ENCODE data around the gene RAD51AP2.

Gene RAD51AP2

DNA sequence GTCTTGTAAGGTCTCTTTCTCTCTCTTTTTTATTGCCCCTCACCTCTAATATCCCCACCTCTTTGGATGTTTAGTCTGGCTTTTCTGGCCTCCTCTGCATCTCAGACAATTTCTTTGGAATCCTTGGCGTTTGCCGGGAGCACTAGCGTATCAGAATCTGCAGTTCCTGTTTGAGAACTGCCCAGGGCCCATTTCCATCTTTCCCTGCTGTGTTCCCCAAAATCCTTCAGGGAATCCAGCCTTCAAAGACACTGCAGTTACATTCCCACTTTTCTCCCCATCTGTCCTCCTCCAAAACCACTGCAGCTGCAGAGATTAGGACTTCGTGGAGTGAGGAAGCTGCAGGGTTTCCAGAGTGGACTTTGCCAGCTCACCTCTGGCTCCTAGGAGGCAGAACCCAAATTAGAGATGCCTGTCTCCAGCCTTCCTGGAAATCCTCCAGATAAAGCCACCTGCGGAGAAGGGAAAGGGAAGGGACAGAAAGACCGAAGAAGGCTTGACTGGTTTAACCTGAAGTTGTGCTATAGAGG lies 25.0 kb upstream of the RAD51AP2 start:
- H3K23ac ChIP-seq (ENCODE audit: low read length in 2 of 2), result no peak overlapping the region
- H2AFZ ChIP-seq (ENCODE audit: low read depth, low read length), result no peak overlapping the region
- no peak overlapping the region for H3K18ac ChIP-seq (ENCODE audit: low read depth in 1 of 2, low read length in 2 of 2)
- no peaks in the 10 kb centered on the region for H3K9me3 ChIP-seq (ENCODE audit: control insufficient read depth, low read length)
- WGBS, result 30% methylated on average over 6 of the region's 6 CpGs
- no peak overlapping the region for H2BK120ac ChIP-seq (ENCODE audit: low read depth, low read length)
- H3K14ac ChIP-seq (ENCODE audit: low read length in 2 of 2), result no peak overlapping the region
- no peak overlapping the region for H4K8ac ChIP-seq (ENCODE audit: low read length)
- H3K36me3 ChIP-seq (ENCODE audit: control insufficient read depth in 1 of 2, insufficient read depth in 2 of 2, low read depth in 1 of 2, low read length in 2 of 2), result no peaks in the 10 kb centered on the region
- peak overlapping the region; percentile 2 for H2AK5ac ChIP-seq (ENCODE audit: low read length, severe bottlenecking)
- peaks cover 4 to 40% of the 10 kb centered on the region in 2 experiments for H3K27me3 ChIP-seq (ENCODE audit: control insufficient read depth in 1 of 2, insufficient read depth in 1 of 2, low read length in 2 of 2)
- no peak overlapping the region for H2BK12ac ChIP-seq (ENCODE audit: low read length in 2 of 2)
- H4K91ac ChIP-seq (ENCODE audit: low read length), result no peak overlapping the region
- no peak overlapping the region for H3K4ac ChIP-seq (ENCODE audit: low read depth in 1 of 2, low read length in 2 of 2)
- H3K27ac ChIP-seq (ENCODE audit: low read length, poor library complexity, severe bottlenecking), result no peak overlapping the region
- DNase-seq, result no peak
- no peak overlapping the region for H2BK15ac ChIP-seq (ENCODE audit: low read depth, poor library complexity, severe bottlenecking)
- H2BK5ac ChIP-seq (ENCODE audit: low read depth, low read length, poor library complexity, severe bottlenecking), result no peak overlapping the region
- H3K4me2 ChIP-seq (ENCODE audit: low read length, poor library complexity, severe bottlenecking), result no peak overlapping the region
- H3K4me1 ChIP-seq (ENCODE audit: control insufficient read depth, insufficient read depth, low read depth, low read length), result peaks cover 8% of the 10 kb centered on the region
- peaks cover 8% of the 10 kb centered on the region for H3K79me1 ChIP-seq (replicated peaks; ENCODE audit: low read length, poor library complexity, severe bottlenecking)
- no peak overlapping the region for H3K9ac ChIP-seq (ENCODE audit: low read length)
- no peak overlapping the region for H3K4me3 ChIP-seq (ENCODE audit: insufficient read depth in 1 of 2, low read depth in 1 of 2, low read length in 2 of 2)

DNA sequence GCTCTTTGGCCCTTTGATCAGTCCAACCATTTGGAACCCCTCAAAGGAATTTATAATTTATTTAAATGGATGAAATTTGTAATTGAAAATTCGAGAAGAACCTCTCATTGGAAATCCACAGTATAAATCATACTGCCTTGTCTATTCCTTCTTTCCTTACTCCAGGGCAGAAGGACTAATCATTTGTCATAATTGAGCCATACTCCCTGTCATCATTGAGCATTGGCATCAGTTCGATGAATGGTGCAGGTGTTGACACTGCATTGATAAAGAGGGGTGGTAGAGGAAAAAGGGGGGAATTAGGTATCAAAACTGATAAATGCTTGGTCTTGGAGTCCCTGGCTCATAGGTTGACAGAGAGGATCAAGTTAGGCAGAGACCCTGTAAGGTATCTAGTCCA lies 24.2 kb upstream of the RAD51AP2 start:
- no peak for DNase-seq
- 78% methylated on average over 1 of the region's 2 CpGs for WGBS
- H2BK5ac ChIP-seq (ENCODE audit: low read depth, low read length, poor library complexity, severe bottlenecking), result no peak overlapping the region
- H3K23ac ChIP-seq (ENCODE audit: low read length in 2 of 2), result no peak overlapping the region
- H3K4me2 ChIP-seq (ENCODE audit: low read length, poor library complexity, severe bottlenecking), result no peak overlapping the region
- H3K9ac ChIP-seq (ENCODE audit: low read length), result no peak overlapping the region
- H3K18ac ChIP-seq (ENCODE audit: low read depth in 1 of 2, low read length in 2 of 2), result no peak overlapping the region
- H2BK15ac ChIP-seq (ENCODE audit: low read depth, poor library complexity, severe bottlenecking), result no peak overlapping the region
- no peak overlapping the region for H2BK12ac ChIP-seq (ENCODE audit: low read length in 2 of 2)
- H3K4me1 ChIP-seq (ENCODE audit: control insufficient read depth, insufficient read depth, low read depth, low read length), result peaks cover 11% of the 10 kb centered on the region
- no peak overlapping the region for H3K14ac ChIP-seq (ENCODE audit: low read length in 2 of 2)
- no peak overlapping the region for H4K91ac ChIP-seq (ENCODE audit: low read length)
- H2BK120ac ChIP-seq (ENCODE audit: low read depth, low read length), result no peak overlapping the region
- H3K79me1 ChIP-seq (replicated peaks; ENCODE audit: low read length, poor library complexity, severe bottlenecking), result peaks cover 8% of the 10 kb centered on the region
- no peaks in the 10 kb centered on the region for H3K9me3 ChIP-seq (ENCODE audit: control insufficient read depth, low read length)
- H3K36me3 ChIP-seq (ENCODE audit: control insufficient read depth in 1 of 2, insufficient read depth in 2 of 2, low read depth in 1 of 2, low read length in 2 of 2), result no peaks in the 10 kb centered on the region
- no peak overlapping the region for H4K8ac ChIP-seq (ENCODE audit: low read length)
- no peak overlapping the region for H3K4ac ChIP-seq (ENCODE audit: low read depth in 1 of 2, low read length in 2 of 2)
- H3K27me3 ChIP-seq (ENCODE audit: control insufficient read depth in 1 of 2, insufficient read depth in 1 of 2, low read length in 2 of 2), result peaks cover 4 to 46% of the 10 kb centered on the region in 2 experiments
- H3K27ac ChIP-seq (ENCODE audit: low read length, poor library complexity, severe bottlenecking), result no peak overlapping the region
- H2AFZ ChIP-seq (ENCODE audit: low read depth, low read length), result no peak overlapping the region
- H2AK5ac ChIP-seq (ENCODE audit: low read length, severe bottlenecking), result no peak overlapping the region
- H3K4me3 ChIP-seq (ENCODE audit: insufficient read depth in 1 of 2, low read depth in 1 of 2, low read length in 2 of 2), result no peak overlapping the region

DNA sequence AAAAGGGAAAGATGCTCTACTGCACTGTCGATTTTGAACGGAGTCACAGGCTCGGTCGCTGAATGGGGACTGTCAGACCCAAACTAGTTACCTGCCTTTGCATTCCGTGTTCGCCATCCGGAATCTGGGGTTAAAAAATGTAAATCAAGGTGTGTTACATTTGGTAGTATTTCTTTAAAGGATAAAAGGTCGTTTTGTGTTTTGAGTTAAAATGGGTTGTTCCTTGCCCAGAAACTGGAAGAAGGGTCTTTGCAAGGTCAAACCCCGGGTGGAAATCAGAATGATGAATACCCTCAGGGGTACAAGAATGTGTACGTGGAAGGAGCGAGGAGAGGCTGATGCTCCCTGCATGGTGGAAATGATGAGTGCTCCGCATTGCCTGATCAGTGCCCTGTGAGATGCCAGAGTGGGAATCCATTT lies 23.3 kb upstream of the RAD51AP2 start:
- H2BK120ac ChIP-seq (ENCODE audit: low read depth, low read length), result no peak overlapping the region
- no peak overlapping the region for H2BK12ac ChIP-seq (ENCODE audit: low read length in 2 of 2)
- H4K91ac ChIP-seq (ENCODE audit: low read length), result no peak overlapping the region
- H4K8ac ChIP-seq (ENCODE audit: low read length), result no peak overlapping the region
- peaks cover 11% of the 10 kb centered on the region for H3K4me1 ChIP-seq (ENCODE audit: control insufficient read depth, insufficient read depth, low read depth, low read length)
- WGBS, result 2% methylated on average over 12 of the region's 12 CpGs
- DNase-seq, result no peak
- no peak overlapping the region for H3K23ac ChIP-seq (ENCODE audit: low read length in 2 of 2)
- no peak overlapping the region for H3K9ac ChIP-seq (ENCODE audit: low read length)
- no peaks in the 10 kb centered on the region for H3K36me3 ChIP-seq (ENCODE audit: control insufficient read depth in 1 of 2, insufficient read depth in 2 of 2, low read depth in 1 of 2, low read length in 2 of 2)
- peaks cover 8% of the 10 kb centered on the region for H3K79me1 ChIP-seq (replicated peaks; ENCODE audit: low read length, poor library complexity, severe bottlenecking)
- H3K14ac ChIP-seq (ENCODE audit: low read length in 2 of 2), result no peak overlapping the region
- H3K4me2 ChIP-seq (ENCODE audit: low read length, poor library complexity, severe bottlenecking), result peak overlapping the region; percentile 96
- no peaks in the 10 kb centered on the region for H3K9me3 ChIP-seq (ENCODE audit: control insufficient read depth, low read length)
- H3K18ac ChIP-seq (ENCODE audit: low read depth in 1 of 2, low read length in 2 of 2), result no peak overlapping the region
- no peak overlapping the region for H2AFZ ChIP-seq (ENCODE audit: low read depth, low read length)
- H2BK5ac ChIP-seq (ENCODE audit: low read depth, low read length, poor library complexity, severe bottlenecking), result no peak overlapping the region
- no peak overlapping the region for H2AK5ac ChIP-seq (ENCODE audit: low read length, severe bottlenecking)
- peaks cover 4 to 46% of the 10 kb centered on the region in 2 experiments for H3K27me3 ChIP-seq (ENCODE audit: control insufficient read depth in 1 of 2, insufficient read depth in 1 of 2, low read length in 2 of 2)
- H2BK15ac ChIP-seq (ENCODE audit: low read depth, poor library complexity, severe bottlenecking), result no peak overlapping the region
- no peak overlapping the region for H3K4ac ChIP-seq (ENCODE audit: low read depth in 1 of 2, low read length in 2 of 2)
- H3K4me3 ChIP-seq (ENCODE audit: insufficient read depth in 1 of 2, low read depth in 1 of 2, low read length in 2 of 2), result peak overlapping the region in 1 of 2 experiments; percentile 77
- H3K27ac ChIP-seq (ENCODE audit: low read length, poor library complexity, severe bottlenecking), result no peak overlapping the region

DNA sequence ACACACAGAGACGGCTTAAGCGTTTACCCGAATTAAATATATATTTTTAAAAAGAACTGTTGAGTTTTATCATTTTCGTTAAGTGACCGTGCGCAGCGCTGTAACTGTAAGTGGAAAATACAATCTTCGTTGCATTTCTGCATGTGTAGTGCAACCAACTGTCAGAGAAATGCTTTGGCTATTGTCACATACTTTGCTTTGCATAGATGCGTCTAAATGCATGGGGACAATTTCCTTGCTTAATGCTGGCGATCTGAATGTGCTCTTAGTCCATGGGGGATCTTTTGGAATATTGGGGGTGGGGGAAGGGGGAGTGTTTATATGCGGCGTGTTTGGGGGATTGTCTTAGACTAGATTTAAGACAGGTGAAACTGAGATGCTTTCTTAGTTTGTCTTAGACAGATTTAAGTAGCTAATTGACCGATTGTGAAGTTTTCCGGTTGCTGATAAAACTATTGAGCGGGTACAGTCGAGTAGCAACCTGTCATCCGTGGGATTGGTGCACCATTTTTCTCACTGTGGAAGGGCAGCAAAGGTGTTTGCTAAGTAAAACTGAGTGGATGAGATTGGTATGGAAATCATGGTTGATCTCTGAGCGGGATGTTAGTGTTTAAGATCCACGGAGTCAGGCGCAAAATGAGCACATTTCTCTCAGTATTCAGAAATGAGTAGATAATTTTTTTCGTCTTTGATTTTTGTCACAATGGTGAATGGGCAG lies 22.7 kb upstream of the RAD51AP2 start:
- peak overlapping the region; percentile 96 for H3K4me2 ChIP-seq (ENCODE audit: low read length, poor library complexity, severe bottlenecking)
- peaks cover 8% of the 10 kb centered on the region for H3K79me1 ChIP-seq (replicated peaks; ENCODE audit: low read length, poor library complexity, severe bottlenecking)
- H2BK120ac ChIP-seq (ENCODE audit: low read depth, low read length), result no peak overlapping the region
- peaks cover 4 to 46% of the 10 kb centered on the region in 2 experiments for H3K27me3 ChIP-seq (ENCODE audit: control insufficient read depth in 1 of 2, insufficient read depth in 1 of 2, low read length in 2 of 2)
- H3K4ac ChIP-seq (ENCODE audit: low read depth in 1 of 2, low read length in 2 of 2), result no peak overlapping the region
- H2AK5ac ChIP-seq (ENCODE audit: low read length, severe bottlenecking), result no peak overlapping the region
- H2BK15ac ChIP-seq (ENCODE audit: low read depth, poor library complexity, severe bottlenecking), result no peak overlapping the region
- no peak overlapping the region for H4K8ac ChIP-seq (ENCODE audit: low read length)
- H3K27ac ChIP-seq (ENCODE audit: low read length, poor library complexity, severe bottlenecking), result peak overlapping the region; percentile 64
- no peak for DNase-seq
- peak overlapping the region; percentile 74 to 77 for H3K4me3 ChIP-seq (ENCODE audit: insufficient read depth in 1 of 2, low read depth in 1 of 2, low read length in 2 of 2)
- H3K23ac ChIP-seq (ENCODE audit: low read length in 2 of 2), result no peak overlapping the region
- H2BK12ac ChIP-seq (ENCODE audit: low read length in 2 of 2), result no peak overlapping the region
- H3K4me1 ChIP-seq (ENCODE audit: control insufficient read depth, insufficient read depth, low read depth, low read length), result peaks cover 11% of the 10 kb centered on the region
- H3K9ac ChIP-seq (ENCODE audit: low read length), result peak overlapping the region; percentile 63
- no peak overlapping the region for H4K91ac ChIP-seq (ENCODE audit: low read length)
- H3K36me3 ChIP-seq (ENCODE audit: control insufficient read depth in 1 of 2, insufficient read depth in 2 of 2, low read depth in 1 of 2, low read length in 2 of 2), result no peaks in the 10 kb centered on the region
- no peak overlapping the region for H2AFZ ChIP-seq (ENCODE audit: low read depth, low read length)
- H3K9me3 ChIP-seq (ENCODE audit: control insufficient read depth, low read length), result no peaks in the 10 kb centered on the region
- no peak overlapping the region for H2BK5ac ChIP-seq (ENCODE audit: low read depth, low read length, poor library complexity, severe bottlenecking)
- no peak overlapping the region for H3K14ac ChIP-seq (ENCODE audit: low read length in 2 of 2)
- WGBS, result 2% methylated on average over 18 of the region's 21 CpGs
- H3K18ac ChIP-seq (ENCODE audit: low read depth in 1 of 2, low read length in 2 of 2), result no peak overlapping the region

All from mesenchymal stem cell (in vitro differentiated cells and primary cell).